Measurements from ENCODE around the gene DYRK1B. TPM values are rescaled to one million over a fixed set of nuclear protein-coding genes. Genes with fewer than 3 reads are reported as not detected.
A peak's percentile ranks its signal among the peaks of the same experiment; 100 is the strongest.

The DYRK1B gene
- total RNA-seq, 2 experiments from 2014 or later: 6.1 to 6.6 TPM

DNA sequence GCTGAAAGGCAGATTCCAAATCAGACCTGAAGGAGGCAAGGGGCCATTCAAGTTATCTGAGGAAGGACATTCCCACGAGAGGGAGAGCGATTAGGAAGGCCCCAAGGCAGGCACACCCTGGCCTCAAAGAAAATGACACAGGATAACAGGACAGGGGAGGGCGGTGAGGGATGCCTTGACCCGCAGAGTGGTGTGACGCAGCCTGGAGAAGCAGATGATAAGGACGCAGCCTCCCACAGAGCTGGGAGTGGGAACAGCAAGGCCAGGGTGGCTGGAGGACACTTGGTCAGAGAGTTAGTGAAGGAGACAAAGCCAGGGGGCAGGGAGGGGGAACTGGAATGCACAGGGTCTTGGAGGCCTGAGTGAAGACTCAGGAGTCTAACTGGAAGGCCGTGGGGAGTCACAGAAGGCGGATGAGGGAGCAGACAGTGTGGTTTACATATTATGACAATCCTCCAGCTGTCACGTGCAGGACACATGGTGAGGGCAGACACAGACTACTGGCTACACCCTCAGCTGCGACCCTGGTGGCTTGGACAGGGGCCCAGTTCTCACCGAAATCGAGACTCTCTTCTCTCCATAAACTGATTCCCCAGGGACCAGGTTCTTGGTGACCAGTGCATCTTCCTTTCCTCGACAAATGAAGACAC is 5.8 kb upstream of the DYRK1B start:
- H3K36me3 Mint-ChIP-seq (ENCODE audit: low read depth): peaks cover 51% of the 10 kb centered on the region
- CTCF ChIA-PET: no interaction called here
- intact Hi-C loops (cut with micrococcal nuclease): loop anchor here (10.0 kb wide), 2 partner anchors 295 to 395 kb away; partner anchors contain the start of genes EID2 and SUPT5H
- no peaks in the 10 kb centered on the region for H3K9me3 Mint-ChIP-seq
- no peak for DNase-seq
- H3K27ac Mint-ChIP-seq: peak overlapping the region; percentile 37
- H3K4me3 Mint-ChIP-seq: no peak overlapping the region
- H3K4me1 Mint-ChIP-seq (ENCODE audit: low read depth): peaks cover 37% of the 10 kb centered on the region
- no peaks in the 10 kb centered on the region for H3K27me3 Mint-ChIP-seq (ENCODE audit: low read depth)

DNA sequence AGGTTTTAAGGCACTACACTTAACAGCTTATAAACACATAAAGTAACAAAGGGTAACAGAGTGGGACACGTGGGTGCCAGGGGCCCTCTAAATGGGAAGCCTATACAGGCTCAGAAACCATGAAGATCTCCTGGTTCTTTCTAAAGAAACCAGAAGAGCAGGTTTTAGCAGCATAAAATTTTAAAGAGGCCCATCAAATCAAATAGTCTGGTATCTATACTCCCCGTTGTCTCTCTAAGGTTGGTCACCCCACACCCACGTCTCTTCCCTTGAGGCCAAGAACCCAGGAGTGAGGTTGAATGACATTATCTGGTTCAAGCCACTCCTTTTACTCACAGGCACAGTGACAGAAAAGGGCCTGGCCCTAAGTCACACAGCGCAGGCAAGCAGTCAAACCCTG is 4.6 kb upstream of the DYRK1B start:
- intact Hi-C loops (cut with micrococcal nuclease): no loop called here

GRCh38 chr19:39837978-39838377 is 4.0 kb upstream of the DYRK1B start:
- no peaks in the 10 kb centered on the region for H3K9me3 Mint-ChIP-seq
- H3K4me1 Mint-ChIP-seq (ENCODE audit: low read depth): peaks cover 31% of the 10 kb centered on the region
- no peaks in the 10 kb centered on the region for H3K27me3 Mint-ChIP-seq (ENCODE audit: low read depth)
- peak overlapping the region; percentile 43 for H3K27ac Mint-ChIP-seq
- CTCF ChIA-PET: no interaction called here
- intact Hi-C loops (cut with micrococcal nuclease): no loop called here
- no peak overlapping the region for H3K4me3 Mint-ChIP-seq
- DNase-seq: no peak
- peaks cover 49% of the 10 kb centered on the region for H3K36me3 Mint-ChIP-seq (ENCODE audit: low read depth)

More for the DNA sequence above, 4.6 kb upstream of the DYRK1B start:
- H3K4me3 Mint-ChIP-seq: no peak overlapping the region
- CTCF ChIA-PET: no interaction called here
- no peak for DNase-seq
- peaks cover 51% of the 10 kb centered on the region for H3K36me3 Mint-ChIP-seq (ENCODE audit: low read depth)
- H3K9me3 Mint-ChIP-seq: no peaks in the 10 kb centered on the region
- H3K4me1 Mint-ChIP-seq (ENCODE audit: low read depth): peaks cover 34% of the 10 kb centered on the region
- H3K27ac Mint-ChIP-seq: no peak overlapping the region
- H3K27me3 Mint-ChIP-seq (ENCODE audit: low read depth): no peaks in the 10 kb centered on the region

GRCh38 chr19:39834287-39834841 is 402 bp upstream of the DYRK1B start:
- intact Hi-C loops (cut with micrococcal nuclease): loop anchor here (1.0 to 5.0 kb wide), 3 partner anchors 10 to 138 kb away; partner anchors contain the start of genes FBL and PSMC4
- CTCF ChIA-PET: interaction anchor here (2.1 kb wide), 1 partner anchor 10 kb away, joined by 22 read pairs; the partner anchor contains the start of gene FBL
- H3K4me1 Mint-ChIP-seq (ENCODE audit: low read depth): peaks cover 24% of the 10 kb centered on the region
- DNase-seq: no peak
- no peaks in the 10 kb centered on the region for H3K9me3 Mint-ChIP-seq
- peak overlapping the region; percentile 83 for H3K27ac Mint-ChIP-seq
- peaks cover 56% of the 10 kb centered on the region for H3K36me3 Mint-ChIP-seq (ENCODE audit: low read depth)
- H3K27me3 Mint-ChIP-seq (ENCODE audit: low read depth): no peaks in the 10 kb centered on the region
- H3K4me3 Mint-ChIP-seq: peak overlapping the region; percentile 63

GRCh38 chr19:39833160-39833463 is 850 bp downstream of the DYRK1B start:
- Mint-ChIP-seq H3K4me1 (ENCODE audit: low read depth) (peaks cover 27% of the 10 kb centered on the region), H3K27ac (no peak overlapping the region), H3K27me3 (ENCODE audit: low read depth) (no peaks in the 10 kb centered on the region), H3K36me3 (ENCODE audit: low read depth) (peaks cover 49% of the 10 kb centered on the region), H3K4me3 (peak overlapping the region; percentile 46), H3K9me3 (no peaks in the 10 kb centered on the region)
- intact Hi-C loops (cut with micrococcal nuclease): loop anchor here (5.0 kb wide), 1 partner anchor 139 kb away; the partner anchor contains the start of gene PSMC4
- no peak for DNase-seq
- CTCF ChIA-PET: interaction anchor here (2.1 kb wide), 1 partner anchor 11 kb away, joined by 22 read pairs; the partner anchor contains the start of gene FBL

DNA sequence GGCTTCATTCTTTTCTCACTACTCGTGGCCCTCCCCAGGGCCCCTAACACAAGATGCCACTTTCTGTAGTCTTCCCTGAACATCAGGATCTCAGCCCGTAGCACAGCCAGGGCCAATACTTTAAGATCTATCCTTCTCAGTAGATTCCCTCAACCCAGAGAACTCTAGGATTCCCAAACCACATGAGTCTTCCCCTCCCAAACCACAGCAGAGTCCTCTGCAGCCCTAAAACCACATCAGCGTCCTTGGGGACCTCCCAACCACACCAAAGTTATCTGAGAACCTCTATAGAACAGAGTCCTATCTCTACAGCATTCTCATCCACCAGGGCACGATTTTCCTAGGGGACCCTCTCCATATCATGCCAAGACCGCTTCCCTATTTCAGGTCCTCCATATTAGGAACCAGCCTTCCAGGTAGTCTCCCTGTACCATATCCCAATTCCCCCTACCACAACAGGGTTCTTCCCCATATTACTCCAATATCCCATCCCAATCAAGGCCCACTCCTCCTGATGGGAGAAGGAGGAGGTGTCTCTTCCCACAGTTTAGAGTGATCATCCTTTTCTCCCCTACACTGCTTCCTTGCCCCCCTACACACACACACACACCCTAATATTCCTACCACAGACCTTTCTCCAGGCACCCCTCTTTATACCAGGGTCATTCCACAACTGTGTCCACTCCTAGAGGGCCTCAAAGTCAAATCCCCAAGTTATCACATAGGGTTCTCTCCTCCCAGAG is 1.4 kb downstream of the DYRK1B start:
- H3K9me3 Mint-ChIP-seq: no peaks in the 10 kb centered on the region
- peak overlapping the region; percentile 8 for H3K27ac Mint-ChIP-seq
- peaks cover 27% of the 10 kb centered on the region for H3K4me1 Mint-ChIP-seq (ENCODE audit: low read depth)
- peaks cover 49% of the 10 kb centered on the region for H3K36me3 Mint-ChIP-seq (ENCODE audit: low read depth)
- no peaks in the 10 kb centered on the region for H3K27me3 Mint-ChIP-seq (ENCODE audit: low read depth)
- CTCF ChIA-PET: interaction anchor here (2.1 kb wide), 1 partner anchor 12 kb away, joined by 22 read pairs; the partner anchor contains the start of gene FBL
- intact Hi-C loops (cut with micrococcal nuclease): loop anchor here (5.0 kb wide), 1 partner anchor 140 kb away; the partner anchor contains the start of gene PSMC4
- DNase-seq: no peak
- H3K4me3 Mint-ChIP-seq: peak overlapping the region; percentile 46

- Mint-ChIP-seq H3K4me3 (no peak overlapping the region), H3K27me3 (ENCODE audit: low read depth) (no peaks in the 10 kb centered on the region), H3K27ac (no peak overlapping the region), H3K4me1 (ENCODE audit: low read depth) (peaks cover 27% of the 10 kb centered on the region), H3K36me3 (ENCODE audit: low read depth) (peaks cover 49% of the 10 kb centered on the region), H3K9me3 (no peaks in the 10 kb centered on the region)
- intact Hi-C loops (cut with micrococcal nuclease): loop anchor here (5.0 kb wide), 1 partner anchor 141 kb away; the partner anchor contains the start of gene PSMC4
- CTCF ChIA-PET: no interaction called here
- no peak for DNase-seq
Measured at GRCh38 chr19:39831679-39832078, 2.3 kb downstream of the DYRK1B start.

GRCh38 chr19:39830847-39831246 is 3.1 kb downstream of the DYRK1B start:
- Mint-ChIP-seq H3K4me1 (ENCODE audit: low read depth) (peaks cover 27% of the 10 kb centered on the region), H3K27me3 (ENCODE audit: low read depth) (no peaks in the 10 kb centered on the region), H3K36me3 (ENCODE audit: low read depth) (peaks cover 42% of the 10 kb centered on the region), H3K27ac (no peak overlapping the region), H3K9me3 (no peaks in the 10 kb centered on the region), H3K4me3 (no peak overlapping the region)
- no peak for DNase-seq
- intact Hi-C loops (cut with micrococcal nuclease): loop anchor here (5.0 kb wide), 1 partner anchor 141 kb away; the partner anchor contains the start of gene PSMC4
- CTCF ChIA-PET: no interaction called here

DNA sequence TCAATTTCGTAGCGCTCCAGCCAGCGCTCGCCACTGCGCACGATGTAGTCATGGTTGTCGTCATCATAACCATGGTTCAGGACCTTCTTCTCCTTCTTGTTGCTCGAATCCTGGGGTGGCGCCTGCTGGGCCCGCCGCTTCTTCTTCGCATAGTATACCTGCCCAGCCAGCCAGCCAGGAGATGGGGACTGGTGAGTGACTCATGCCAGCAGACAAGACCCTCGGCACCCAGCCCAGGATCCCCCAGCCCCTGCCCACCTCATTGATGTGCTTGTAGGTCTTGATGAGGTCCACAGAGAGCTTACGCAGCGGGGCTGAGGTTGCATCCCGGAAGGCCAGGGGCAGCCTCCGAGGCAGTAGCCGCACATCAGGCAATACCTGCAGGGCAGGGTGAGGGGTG is 3.6 kb downstream of the DYRK1B start:
- intact Hi-C loops (cut with micrococcal nuclease): loop anchor here (5.0 kb wide), 1 partner anchor 142 kb away; the partner anchor contains the start of gene PSMC4
- no peak for DNase-seq
- peaks cover 27% of the 10 kb centered on the region for H3K4me1 Mint-ChIP-seq (ENCODE audit: low read depth)
- no peak overlapping the region for H3K4me3 Mint-ChIP-seq
- H3K27ac Mint-ChIP-seq: no peak overlapping the region
- CTCF ChIA-PET: no interaction called here
- H3K27me3 Mint-ChIP-seq (ENCODE audit: low read depth): no peaks in the 10 kb centered on the region
- H3K36me3 Mint-ChIP-seq (ENCODE audit: low read depth): peaks cover 41% of the 10 kb centered on the region
- H3K9me3 Mint-ChIP-seq: no peaks in the 10 kb centered on the region

DNA sequence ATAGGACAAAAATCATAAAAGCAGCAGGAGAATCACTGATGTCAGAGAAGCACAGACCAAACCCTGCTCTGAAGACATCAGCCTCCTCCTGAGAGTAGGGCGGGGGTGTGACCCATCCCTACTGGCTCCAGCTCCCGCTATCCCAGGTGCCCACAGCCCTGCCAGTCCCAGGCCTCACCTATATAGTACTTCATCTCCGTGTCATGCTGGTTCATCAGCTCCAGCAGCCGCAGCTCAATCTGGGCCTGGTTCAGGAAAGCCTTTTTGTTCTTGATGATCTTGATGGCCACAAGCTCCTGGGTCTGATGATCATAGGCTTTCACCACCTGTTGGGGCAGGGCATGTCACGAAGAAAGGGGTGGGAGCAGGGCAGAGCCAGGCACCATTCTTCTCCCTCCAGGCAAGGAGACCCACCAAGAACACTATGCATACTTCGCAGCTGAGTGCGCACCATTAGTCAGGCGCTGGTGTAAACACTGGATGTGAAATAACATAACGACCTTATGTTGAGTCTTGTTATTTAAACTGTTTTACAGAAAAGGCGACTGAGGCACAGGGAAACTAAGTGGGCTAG is 4.2 kb downstream of the DYRK1B start:
- Mint-ChIP-seq H3K4me1 (ENCODE audit: low read depth) (peaks cover 29% of the 10 kb centered on the region), H3K27me3 (ENCODE audit: low read depth) (no peaks in the 10 kb centered on the region), H3K36me3 (ENCODE audit: low read depth) (peaks cover 41% of the 10 kb centered on the region), H3K27ac (no peak overlapping the region), H3K4me3 (no peak overlapping the region), H3K9me3 (no peaks in the 10 kb centered on the region)
- CTCF ChIA-PET: interaction anchor here (1.5 kb wide), 1 partner anchor 18 kb away, joined by 3 read pairs; no protein-coding TSS in a partner anchor
- intact Hi-C loops (cut with micrococcal nuclease): loop anchor here (5.0 kb wide), 1 partner anchor 143 kb away; the partner anchor contains the start of gene PSMC4
- no peak for DNase-seq

DNA sequence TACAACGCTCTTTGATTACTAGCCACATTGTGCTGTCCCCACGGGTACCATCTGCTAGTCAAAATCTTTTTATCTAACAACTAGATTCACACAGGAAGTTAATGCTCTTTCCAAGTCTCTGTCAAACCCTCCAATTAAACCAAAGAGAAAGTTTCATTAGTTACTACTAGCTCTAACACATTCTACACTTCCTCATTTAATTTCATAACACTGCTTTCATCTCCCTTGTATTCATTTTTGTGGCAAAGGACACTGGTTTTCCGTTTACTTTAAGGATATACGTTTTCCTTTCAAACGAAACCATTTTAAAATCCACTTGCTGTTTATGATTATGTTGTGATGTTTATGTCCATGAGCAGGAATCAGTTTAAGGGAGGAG is 5.3 kb downstream of the DYRK1B start:
- Mint-ChIP-seq H3K4me1 (ENCODE audit: low read depth) (peaks cover 20% of the 10 kb centered on the region), H3K27me3 (ENCODE audit: low read depth) (no peaks in the 10 kb centered on the region), H3K36me3 (ENCODE audit: low read depth) (peaks cover 32% of the 10 kb centered on the region), H3K27ac (no peak overlapping the region), H3K9me3 (no peaks in the 10 kb centered on the region), H3K4me3 (no peak overlapping the region)
- no peak for DNase-seq
- CTCF ChIA-PET: interaction anchor here (0.6 to 1.5 kb wide), 2 partner anchors 19 to 278 kb away, joined by 3 read pairs; no protein-coding TSS in a partner anchor
- intact Hi-C loops (cut with micrococcal nuclease): no loop called here
